ENCODE measurements around the gene NIPA2. TPM values are rescaled to one million over a fixed set of nuclear protein-coding genes. Genes with fewer than 3 reads are reported as not detected.

NIPA2 gene
- total RNA-seq, 1 donor from 2014 or later = 103 TPM

GRCh38 chr15:22903961-22904534 is 65.6 kb downstream of the NIPA2 start:
- Histone ChIP-seq H3K79me2 (ENCODE audit: insufficient read depth, low read length) (no peaks in the 10 kb centered on the region), H3K9ac (ENCODE audit: low read length) (no peak overlapping the region), H3K4me2 (ENCODE audit: low read length) (no peak overlapping the region), H3K27ac (ENCODE audit: low read depth, low read length) (no peak overlapping the region), H3K27me3 (ENCODE audit: insufficient read depth, low read length) (no peaks in the 10 kb centered on the region), H3K36me3 (ENCODE audit: insufficient read depth, low read length) (peaks cover 22% of the 10 kb centered on the region), H2AFZ (ENCODE audit: low read depth, low read length) (no peak overlapping the region), H3K4me3 (ENCODE audit: insufficient read depth, low read depth, low read length) (no peak overlapping the region), H3K4me1 (ENCODE audit: insufficient read depth, low read length) (no peaks in the 10 kb centered on the region), H3K9me3 (ENCODE audit: insufficient read depth, low read depth, low read length) (no peaks in the 10 kb centered on the region), H4K20me1 (ENCODE audit: insufficient read depth, low read length) (peaks cover 7% of the 10 kb centered on the region)
- H3K4me3 Mint-ChIP-seq (ENCODE audit: unreplicated experiment) = no peak overlapping the region
- no peak overlapping the region for H3K27ac Mint-ChIP-seq (ENCODE audit: unreplicated experiment)
- peaks cover 32% of the 10 kb centered on the region for H3K36me3 Mint-ChIP-seq (ENCODE audit: low read depth, unreplicated experiment)
- H3K9me3 Mint-ChIP-seq (ENCODE audit: unreplicated experiment) = peaks cover 1% of the 10 kb centered on the region
- TF ChIP-seq CTCF (IDR thresholded peaks at IDR 0.05; ENCODE audit: insufficient read depth, low read depth, low read length) (no peak), EZH2 (IDR thresholded peaks at IDR 0.05; ENCODE audit: insufficient read depth, low read length) (no peak)
- H3K27me3 Mint-ChIP-seq (ENCODE audit: low read depth, unreplicated experiment) = no peaks in the 10 kb centered on the region
- H3K4me1 Mint-ChIP-seq (ENCODE audit: low read depth, unreplicated experiment) = no peaks in the 10 kb centered on the region
- FAIRE-seq = no peak
- no peak for DNase-seq (ENCODE audit: low read depth)

- no peak for DNase-seq (ENCODE audit: low read depth)
- H3K27ac ChIP-seq (ENCODE audit: low read depth, low read length) = no peak overlapping the region
- FAIRE-seq = no peak
- Mint-ChIP-seq H3K4me1 (ENCODE audit: low read depth, unreplicated experiment) (no peaks in the 10 kb centered on the region), H3K36me3 (ENCODE audit: low read depth, unreplicated experiment) (peaks cover 28% of the 10 kb centered on the region), H3K27ac (ENCODE audit: unreplicated experiment) (no peak overlapping the region), H3K4me3 (ENCODE audit: unreplicated experiment) (no peak overlapping the region), H3K9me3 (ENCODE audit: unreplicated experiment) (no peaks in the 10 kb centered on the region), H3K27me3 (ENCODE audit: low read depth, unreplicated experiment) (no peaks in the 10 kb centered on the region)
- peaks cover 7% of the 10 kb centered on the region for H4K20me1 ChIP-seq (ENCODE audit: insufficient read depth, low read length)
- H3K4me3 ChIP-seq (ENCODE audit: insufficient read depth, low read depth, low read length) = no peak overlapping the region
- no peak for TF ChIP-seq EZH2 (IDR thresholded peaks at IDR 0.05; ENCODE audit: insufficient read depth, low read length)
- no peak for TF ChIP-seq CTCF (IDR thresholded peaks at IDR 0.05; ENCODE audit: insufficient read depth, low read depth, low read length)
- H3K79me2 ChIP-seq (ENCODE audit: insufficient read depth, low read length) = no peaks in the 10 kb centered on the region
- H3K27me3 ChIP-seq (ENCODE audit: insufficient read depth, low read length) = no peaks in the 10 kb centered on the region
- H3K36me3 ChIP-seq (ENCODE audit: insufficient read depth, low read length) = peaks cover 25% of the 10 kb centered on the region
- H3K4me2 ChIP-seq (ENCODE audit: low read length) = no peak overlapping the region
- H3K9me3 ChIP-seq (ENCODE audit: insufficient read depth, low read depth, low read length) = no peaks in the 10 kb centered on the region
- no peak overlapping the region for H3K9ac ChIP-seq (ENCODE audit: low read length)
- no peak overlapping the region for H2AFZ ChIP-seq (ENCODE audit: low read depth, low read length)
- H3K4me1 ChIP-seq (ENCODE audit: insufficient read depth, low read length) = no peaks in the 10 kb centered on the region
Observed at GRCh38 chr15:22904736-22905135, 66.3 kb downstream of the NIPA2 start.

GRCh38 chr15:22907161-22907950 is 68.9 kb downstream of the NIPA2 start:
- Histone ChIP-seq H3K9ac (ENCODE audit: low read length) (no peak overlapping the region), H3K4me2 (ENCODE audit: low read length) (no peak overlapping the region), H3K27me3 (ENCODE audit: insufficient read depth, low read length) (no peaks in the 10 kb centered on the region), H4K20me1 (ENCODE audit: insufficient read depth, low read length) (peaks cover 4% of the 10 kb centered on the region), H3K4me3 (ENCODE audit: insufficient read depth, low read depth, low read length) (no peak overlapping the region), H3K9me3 (ENCODE audit: insufficient read depth, low read depth, low read length) (no peaks in the 10 kb centered on the region), H3K36me3 (ENCODE audit: insufficient read depth, low read length) (peaks cover 26% of the 10 kb centered on the region), H3K79me2 (ENCODE audit: insufficient read depth, low read length) (no peaks in the 10 kb centered on the region), H2AFZ (ENCODE audit: low read depth, low read length) (no peak overlapping the region), H3K27ac (ENCODE audit: low read depth, low read length) (no peak overlapping the region), H3K4me1 (ENCODE audit: insufficient read depth, low read length) (no peaks in the 10 kb centered on the region)
- Mint-ChIP-seq H3K4me3 (ENCODE audit: unreplicated experiment) (no peak overlapping the region), H3K9me3 (ENCODE audit: unreplicated experiment) (no peaks in the 10 kb centered on the region), H3K27me3 (ENCODE audit: low read depth, unreplicated experiment) (no peaks in the 10 kb centered on the region), H3K36me3 (ENCODE audit: low read depth, unreplicated experiment) (peaks cover 24% of the 10 kb centered on the region), H3K27ac (ENCODE audit: unreplicated experiment) (no peak overlapping the region), H3K4me1 (ENCODE audit: low read depth, unreplicated experiment) (no peaks in the 10 kb centered on the region)
- no peak for TF ChIP-seq EZH2 (IDR thresholded peaks at IDR 0.05; ENCODE audit: insufficient read depth, low read length)
- TF ChIP-seq CTCF (IDR thresholded peaks at IDR 0.05; ENCODE audit: insufficient read depth, low read depth, low read length) = no peak
- FAIRE-seq (no peak), DNase-seq (ENCODE audit: low read depth) (no peak)

All from astrocyte (in vitro differentiated cells and primary cell).